ENCODE measurements around the gene CCDC149.
A peak's percentile ranks its signal among the peaks of the same experiment; 100 is the strongest.

CCDC149 gene

DNA sequence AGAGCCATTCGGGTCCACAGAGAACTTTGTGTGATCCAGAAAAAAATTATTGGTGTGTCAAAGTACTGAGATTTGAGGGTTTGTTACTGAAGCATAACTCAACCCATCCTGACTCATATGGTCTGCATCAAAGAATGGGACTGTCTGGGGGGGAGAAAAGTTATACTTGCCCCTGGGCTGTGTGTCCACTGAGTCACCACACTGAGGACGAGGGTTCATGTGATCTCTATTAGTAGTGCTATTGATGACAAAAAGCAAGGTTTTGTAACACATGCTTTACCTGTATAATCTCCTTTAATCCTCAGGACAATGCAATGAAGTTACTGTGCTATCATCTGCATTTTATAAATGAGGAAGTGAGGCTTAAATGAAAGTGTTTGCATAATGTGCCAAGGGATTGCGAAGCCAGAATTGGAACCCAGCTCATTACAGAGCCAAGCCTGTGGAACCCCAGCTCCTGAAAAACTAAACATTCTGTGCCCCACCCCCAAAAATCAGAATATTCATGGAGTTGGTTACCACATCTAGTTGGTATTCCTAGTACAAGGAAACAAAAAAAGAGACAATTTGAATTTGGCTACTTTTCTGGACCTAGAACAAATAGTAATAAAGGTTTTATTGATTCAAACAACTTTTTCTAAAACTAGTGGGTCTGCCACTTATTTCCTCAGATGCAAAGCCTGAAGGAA lies 31.2 kb downstream of the CCDC149 start:
- Histone ChIP-seq H3K9ac (ENCODE audit: low read length in 2 of 2) (no peak overlapping the region), H3K4me3 (ENCODE audit: low read length in 2 of 2) (no peak overlapping the region), H3K27me3 (ENCODE audit: control insufficient read depth in 1 of 2, insufficient read depth in 2 of 2, low read length in 2 of 2) (no peaks in the 10 kb centered on the region), H3K4me1 (ENCODE audit: control insufficient read depth, insufficient read depth, low read length) (peaks cover 15% of the 10 kb centered on the region), H3K27ac (ENCODE audit: low read length) (no peak overlapping the region), H3K9me3 (ENCODE audit: control insufficient read depth in 2 of 2, low read length in 2 of 2) (no peaks in the 10 kb centered on the region), H3K36me3 (ENCODE audit: control insufficient read depth in 2 of 2, insufficient read depth in 2 of 2, low read length in 2 of 2) (no peaks in the 10 kb centered on the region)

DNA sequence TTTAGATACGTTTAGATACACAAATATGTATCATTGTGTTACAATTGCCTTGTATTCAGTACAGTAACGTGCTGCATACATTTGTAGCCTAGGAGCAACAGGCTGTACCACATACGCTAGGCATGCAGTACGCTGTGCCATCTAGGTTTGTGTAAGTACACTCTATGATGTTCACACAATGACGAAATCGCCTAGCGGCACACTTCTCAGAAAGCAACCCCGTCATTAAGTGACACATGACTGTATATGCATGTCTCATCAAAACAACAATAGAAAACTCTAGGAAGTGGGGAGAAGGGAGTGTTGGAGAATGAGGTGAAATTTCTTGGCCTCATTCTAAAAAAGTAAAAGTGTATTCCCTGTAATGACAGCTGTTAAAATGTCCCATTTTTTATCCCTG lies 32.7 kb downstream of the CCDC149 start:
- Histone ChIP-seq H3K9ac (ENCODE audit: low read length in 2 of 2) (no peak overlapping the region), H3K9me3 (ENCODE audit: control insufficient read depth in 2 of 2, low read length in 2 of 2) (no peaks in the 10 kb centered on the region), H3K36me3 (ENCODE audit: control insufficient read depth in 2 of 2, insufficient read depth in 2 of 2, low read length in 2 of 2) (peaks cover 0 to 4% of the 10 kb centered on the region in 2 donors), H3K4me1 (ENCODE audit: control insufficient read depth, insufficient read depth, low read length) (peaks cover 10% of the 10 kb centered on the region), H3K27me3 (ENCODE audit: control insufficient read depth in 1 of 2, insufficient read depth in 2 of 2, low read length in 2 of 2) (no peaks in the 10 kb centered on the region), H3K27ac (ENCODE audit: low read length) (no peak overlapping the region), H3K4me3 (ENCODE audit: low read length in 2 of 2) (no peak overlapping the region)

DNA sequence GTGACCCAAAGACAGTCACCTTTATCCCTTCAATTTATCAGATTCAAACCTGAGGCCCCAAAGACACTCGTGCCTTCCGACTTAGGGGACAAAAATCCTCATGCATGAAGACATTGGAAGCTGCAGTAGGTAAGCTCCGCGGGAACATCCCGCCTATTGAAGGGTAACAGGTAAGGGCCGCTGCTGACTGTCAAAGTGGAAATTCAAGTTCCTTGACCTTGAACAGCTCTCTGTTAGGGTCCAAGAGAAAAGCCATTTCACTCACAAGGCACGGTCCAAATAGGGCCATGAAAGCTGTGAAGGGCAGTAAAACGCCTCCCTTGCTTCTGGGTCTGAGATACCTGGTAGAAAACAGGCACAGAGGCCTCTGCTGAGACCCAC lies 34.2 kb downstream of the CCDC149 start:
- no peaks in the 10 kb centered on the region for H3K9me3 ChIP-seq (ENCODE audit: control insufficient read depth in 2 of 2, low read length in 2 of 2)

DNA sequence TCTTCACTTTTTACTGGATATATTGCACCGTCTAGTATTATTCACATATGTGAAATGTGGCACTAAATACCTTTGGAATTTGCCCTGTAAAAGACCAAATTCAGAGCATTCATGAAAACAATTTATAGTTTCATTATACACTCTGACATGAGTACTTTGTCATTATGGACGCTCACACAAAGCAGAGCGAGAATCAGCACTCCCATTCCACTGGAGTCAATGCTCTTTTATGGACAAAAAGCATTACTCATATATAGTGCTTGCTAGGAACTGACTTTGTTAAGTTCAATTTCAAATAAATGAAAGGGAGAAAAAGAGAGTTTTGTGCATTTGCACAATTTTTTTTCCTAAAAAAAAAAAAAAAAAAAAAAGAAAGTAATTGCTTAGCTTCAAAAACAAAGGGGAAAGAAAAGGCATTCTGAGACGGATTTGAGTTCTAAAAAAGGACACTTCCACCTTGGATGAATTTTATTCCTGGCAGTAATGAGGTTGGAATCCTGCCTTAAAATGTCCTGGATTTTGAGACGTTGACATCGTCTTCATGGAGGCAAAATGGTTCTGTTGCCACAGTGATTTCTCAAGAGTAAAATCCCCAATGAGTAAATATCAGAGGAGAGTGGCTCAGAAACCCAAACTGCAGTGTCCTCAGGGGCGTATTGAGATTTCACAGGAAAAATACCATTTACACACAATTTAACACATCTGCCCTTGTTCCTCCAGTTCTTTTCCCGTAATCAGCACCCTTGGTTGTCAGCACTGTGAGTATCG lies 34.8 kb downstream of the CCDC149 start:
- H3K9me3 ChIP-seq (ENCODE audit: control insufficient read depth in 2 of 2, low read length in 2 of 2) = no peaks in the 10 kb centered on the region
- peak overlapping the region; percentile 37 for H3K27ac ChIP-seq (ENCODE audit: low read length)
- H3K4me3 ChIP-seq (ENCODE audit: low read length in 2 of 2) = peak overlapping the region; percentile 1 to 9
- H3K27me3 ChIP-seq (ENCODE audit: control insufficient read depth in 1 of 2, insufficient read depth in 2 of 2, low read length in 2 of 2) = no peaks in the 10 kb centered on the region
- H3K9ac ChIP-seq (ENCODE audit: low read length in 2 of 2) = peak overlapping the region; percentile 13 to 35
- H3K36me3 ChIP-seq (ENCODE audit: control insufficient read depth in 2 of 2, insufficient read depth in 2 of 2, low read length in 2 of 2) = peaks cover 3 to 8% of the 10 kb centered on the region in 2 donors
- H3K4me1 ChIP-seq (ENCODE audit: control insufficient read depth, insufficient read depth, low read length) = peaks cover 7% of the 10 kb centered on the region

More for the DNA sequence above, 34.2 kb downstream of the CCDC149 start:
- Histone ChIP-seq H3K4me3 (ENCODE audit: low read length in 2 of 2) (peak overlapping the region in 1 of 2 donors; percentile 9), H3K27me3 (ENCODE audit: control insufficient read depth in 1 of 2, insufficient read depth in 2 of 2, low read length in 2 of 2) (no peaks in the 10 kb centered on the region), H3K36me3 (ENCODE audit: control insufficient read depth in 2 of 2, insufficient read depth in 2 of 2, low read length in 2 of 2) (peaks cover 0 to 4% of the 10 kb centered on the region in 2 donors), H3K4me1 (ENCODE audit: control insufficient read depth, insufficient read depth, low read length) (peaks cover 7% of the 10 kb centered on the region), H3K27ac (ENCODE audit: low read length) (peak overlapping the region; percentile 37), H3K9ac (ENCODE audit: low read length in 2 of 2) (peak overlapping the region; percentile 10 to 13)

DNA sequence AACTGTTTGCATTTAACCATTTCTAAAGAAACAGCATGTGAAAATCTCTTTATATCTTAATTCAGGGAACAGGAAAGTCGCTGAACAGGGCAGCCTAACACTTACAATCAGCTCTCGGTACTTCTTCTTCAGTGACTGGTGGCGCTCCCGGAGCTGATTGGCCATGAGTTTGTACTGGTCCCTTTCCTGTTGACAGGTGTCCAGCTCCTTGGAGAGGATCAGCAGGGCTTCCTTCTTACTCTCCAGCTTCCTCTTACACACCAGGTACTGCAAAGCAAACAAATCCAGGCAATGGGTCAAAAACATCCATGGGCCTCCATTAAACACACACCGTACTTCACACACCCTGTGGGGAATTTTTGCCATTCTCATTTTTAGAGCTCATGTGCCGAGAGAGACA lies 36.4 kb downstream of the CCDC149 start:
- H3K36me3 ChIP-seq (ENCODE audit: control insufficient read depth in 2 of 2, insufficient read depth in 2 of 2, low read length in 2 of 2) = peaks cover 12 to 16% of the 10 kb centered on the region in 2 donors
- no peak overlapping the region for H3K4me3 ChIP-seq (ENCODE audit: low read length in 2 of 2)
- H3K9me3 ChIP-seq (ENCODE audit: control insufficient read depth in 2 of 2, low read length in 2 of 2) = no peaks in the 10 kb centered on the region
- H3K4me1 ChIP-seq (ENCODE audit: control insufficient read depth, insufficient read depth, low read length) = peaks cover 7% of the 10 kb centered on the region
- no peaks in the 10 kb centered on the region for H3K27me3 ChIP-seq (ENCODE audit: control insufficient read depth in 1 of 2, insufficient read depth in 2 of 2, low read length in 2 of 2)
- H3K9ac ChIP-seq (ENCODE audit: low read length in 2 of 2) = no peak overlapping the region
- H3K27ac ChIP-seq (ENCODE audit: low read length) = no peak overlapping the region

DNA sequence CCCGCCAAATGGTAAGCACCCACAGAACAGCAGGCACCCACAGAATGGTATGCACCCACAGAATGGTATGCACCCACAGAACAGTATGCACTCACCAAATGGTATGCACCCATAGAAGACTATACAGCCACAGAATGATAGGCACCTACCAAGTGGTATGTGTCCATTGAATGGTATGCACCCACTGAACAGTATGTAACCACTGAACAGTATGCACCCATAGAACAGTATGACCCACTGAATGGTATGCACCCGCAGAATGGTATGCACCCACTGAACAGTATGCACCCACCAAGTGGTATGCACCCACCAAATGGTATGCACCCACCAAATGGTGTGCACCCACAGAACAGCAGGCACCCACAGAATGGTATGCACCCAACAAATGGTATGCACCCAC lies 40.1 kb downstream of the CCDC149 start:
- Histone ChIP-seq H3K4me1 (ENCODE audit: control insufficient read depth, insufficient read depth, low read length) (no peaks in the 10 kb centered on the region), H3K9me3 (ENCODE audit: control insufficient read depth in 2 of 2, low read length in 2 of 2) (no peaks in the 10 kb centered on the region), H3K4me3 (ENCODE audit: low read length in 2 of 2) (no peak overlapping the region), H3K27ac (ENCODE audit: low read length) (no peak overlapping the region), H3K36me3 (ENCODE audit: control insufficient read depth in 2 of 2, insufficient read depth in 2 of 2, low read length in 2 of 2) (peaks cover 18 to 23% of the 10 kb centered on the region in 2 donors), H3K27me3 (ENCODE audit: control insufficient read depth in 1 of 2, insufficient read depth in 2 of 2, low read length in 2 of 2) (no peaks in the 10 kb centered on the region), H3K9ac (ENCODE audit: low read length in 2 of 2) (no peak overlapping the region)

DNA sequence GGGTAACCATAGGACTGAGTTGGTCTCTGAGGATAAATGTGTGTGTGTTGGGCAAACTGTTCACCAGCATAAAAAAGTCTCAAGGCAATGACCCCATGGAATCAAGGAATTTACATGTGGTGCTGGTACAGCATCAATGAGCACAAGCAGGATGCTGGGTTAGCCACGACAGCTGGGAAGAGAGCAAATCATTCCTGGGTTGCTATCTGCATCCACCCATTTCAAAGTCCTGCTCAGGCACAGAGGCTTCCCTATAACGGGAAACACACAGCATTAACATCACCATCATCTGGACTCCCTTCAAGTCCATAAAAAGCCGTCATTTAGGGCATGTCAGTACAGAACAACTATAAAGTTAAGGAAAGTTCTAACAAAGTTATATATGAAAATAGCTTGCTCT lies 41.6 kb downstream of the CCDC149 start:
- Histone ChIP-seq H3K4me1 (ENCODE audit: control insufficient read depth, insufficient read depth, low read length) (no peaks in the 10 kb centered on the region), H3K9ac (ENCODE audit: low read length in 2 of 2) (no peak overlapping the region), H3K36me3 (ENCODE audit: control insufficient read depth in 2 of 2, insufficient read depth in 2 of 2, low read length in 2 of 2) (peaks cover 18 to 23% of the 10 kb centered on the region in 2 donors), H3K4me3 (ENCODE audit: low read length in 2 of 2) (no peak overlapping the region), H3K27me3 (ENCODE audit: control insufficient read depth in 1 of 2, insufficient read depth in 2 of 2, low read length in 2 of 2) (no peaks in the 10 kb centered on the region), H3K9me3 (ENCODE audit: control insufficient read depth in 2 of 2, low read length in 2 of 2) (no peaks in the 10 kb centered on the region), H3K27ac (ENCODE audit: low read length) (no peak overlapping the region)

DNA sequence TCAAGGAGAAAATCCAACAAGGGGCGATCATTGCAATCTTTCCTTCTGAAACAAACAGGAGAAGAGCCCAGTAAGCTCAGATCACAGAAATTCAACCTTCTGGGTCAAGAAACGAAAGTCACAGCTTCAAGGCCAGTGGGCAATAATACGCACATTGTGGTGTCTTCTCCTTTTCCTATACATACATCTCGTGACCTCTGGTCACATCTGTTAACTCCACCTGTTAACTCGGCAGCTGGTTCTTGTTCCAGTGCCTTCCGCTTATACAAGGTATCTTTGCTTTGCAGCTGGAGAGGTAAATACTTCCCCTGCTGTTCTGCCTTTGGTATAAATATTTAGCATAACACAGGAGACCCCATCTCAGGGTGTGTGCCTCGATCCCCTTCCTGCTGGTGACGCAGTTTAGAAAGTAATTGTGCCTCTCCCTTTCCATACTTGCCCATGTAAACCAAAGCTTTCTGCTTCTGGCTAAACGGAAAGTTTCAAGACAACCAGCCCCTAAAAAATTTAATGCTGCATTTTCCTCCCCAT lies 45.0 kb downstream of the CCDC149 start:
- Histone ChIP-seq H3K27me3 (ENCODE audit: control insufficient read depth in 1 of 2, insufficient read depth in 2 of 2, low read length in 2 of 2) (no peaks in the 10 kb centered on the region), H3K4me3 (ENCODE audit: low read length in 2 of 2) (no peak overlapping the region), H3K4me1 (ENCODE audit: control insufficient read depth, insufficient read depth, low read length) (no peaks in the 10 kb centered on the region), H3K9me3 (ENCODE audit: control insufficient read depth in 2 of 2, low read length in 2 of 2) (peaks cover 0 to 8% of the 10 kb centered on the region in 2 donors), H3K9ac (ENCODE audit: low read length in 2 of 2) (no peak overlapping the region), H3K27ac (ENCODE audit: low read length) (no peak overlapping the region), H3K36me3 (ENCODE audit: control insufficient read depth in 2 of 2, insufficient read depth in 2 of 2, low read length in 2 of 2) (peaks cover 8 to 18% of the 10 kb centered on the region in 2 donors)

DNA sequence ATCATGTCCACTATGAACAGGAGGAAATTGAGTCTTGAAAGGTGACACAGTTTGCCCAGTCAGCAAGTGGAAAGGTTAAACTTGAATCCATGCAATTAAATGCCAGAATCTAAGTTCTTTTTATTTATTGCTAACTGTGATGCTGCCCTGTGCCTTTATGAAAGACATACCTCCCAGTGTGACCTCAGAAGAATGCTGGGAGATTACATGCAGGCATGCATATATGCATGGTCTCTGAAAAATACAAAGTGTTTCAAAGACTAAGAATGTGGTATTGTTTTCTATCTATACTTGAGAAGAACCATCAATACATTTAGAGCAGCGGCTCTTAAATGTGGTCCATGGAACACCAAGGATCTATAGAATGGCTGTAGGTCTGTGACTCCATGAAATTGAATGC lies 45.6 kb downstream of the CCDC149 start:
- H3K9me3 ChIP-seq (ENCODE audit: control insufficient read depth in 2 of 2, low read length in 2 of 2) = peaks cover 0 to 8% of the 10 kb centered on the region in 2 donors
- no peak overlapping the region for H3K27ac ChIP-seq (ENCODE audit: low read length)
- no peaks in the 10 kb centered on the region for H3K4me1 ChIP-seq (ENCODE audit: control insufficient read depth, insufficient read depth, low read length)
- H3K36me3 ChIP-seq (ENCODE audit: control insufficient read depth in 2 of 2, insufficient read depth in 2 of 2, low read length in 2 of 2) = peaks cover 3 to 12% of the 10 kb centered on the region in 2 donors
- no peaks in the 10 kb centered on the region for H3K27me3 ChIP-seq (ENCODE audit: control insufficient read depth in 1 of 2, insufficient read depth in 2 of 2, low read length in 2 of 2)
- no peak overlapping the region for H3K9ac ChIP-seq (ENCODE audit: low read length in 2 of 2)
- H3K4me3 ChIP-seq (ENCODE audit: low read length in 2 of 2) = no peak overlapping the region

DNA sequence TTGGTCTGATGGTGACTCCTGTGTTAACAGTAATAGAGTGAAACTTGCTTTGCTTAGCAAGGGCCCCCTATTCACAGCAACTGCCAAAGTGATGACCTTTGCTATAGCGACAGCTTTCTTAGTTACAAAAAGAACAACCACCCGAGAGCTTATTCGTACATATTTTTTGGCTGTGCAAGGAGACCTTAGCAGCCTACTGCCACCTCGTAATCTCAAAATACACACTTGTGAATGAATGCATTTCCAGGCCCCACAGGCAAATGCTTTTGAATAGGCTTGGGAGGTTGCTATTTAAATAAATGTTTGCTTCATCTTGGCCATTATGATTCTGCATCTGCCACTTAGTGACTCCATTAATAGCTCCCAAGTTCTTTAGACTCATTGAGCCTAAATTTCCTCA lies 47.4 kb downstream of the CCDC149 start:
- peaks cover 0 to 8% of the 10 kb centered on the region in 2 donors for H3K9me3 ChIP-seq (ENCODE audit: control insufficient read depth in 2 of 2, low read length in 2 of 2)
- H3K36me3 ChIP-seq (ENCODE audit: control insufficient read depth in 2 of 2, insufficient read depth in 2 of 2, low read length in 2 of 2) = peaks cover 0 to 9% of the 10 kb centered on the region in 2 donors
- no peaks in the 10 kb centered on the region for H3K27me3 ChIP-seq (ENCODE audit: control insufficient read depth in 1 of 2, insufficient read depth in 2 of 2, low read length in 2 of 2)
- no peak overlapping the region for H3K9ac ChIP-seq (ENCODE audit: low read length in 2 of 2)
- no peak overlapping the region for H3K4me3 ChIP-seq (ENCODE audit: low read length in 2 of 2)
- no peak overlapping the region for H3K27ac ChIP-seq (ENCODE audit: low read length)
- H3K4me1 ChIP-seq (ENCODE audit: control insufficient read depth, insufficient read depth, low read length) = no peaks in the 10 kb centered on the region
